Neural cell (in vitro differentiated cells): ENCODE results near the gene SFXN3. TPM values are rescaled to one million over a fixed set of nuclear protein-coding genes. Genes with fewer than 3 reads are reported as not detected.
"Not testable (repeated sequence)": the region's sequence is repeated elsewhere in the genome, so short reads cannot be mapped to it uniquely, and the experiment has no call there.

Source experiments
- H2AFZ ChIP-seq: fragments of 200-600, 300-800 bp; sonication (generic), shearing (Covaris generic); 2 replicates; pipeline ENCODE4 v1.6.0; 2014; ENCODE audit warnings: low read depth, mild to moderate bottlenecking, antibody characterized with exemption, low read length, moderate library complexity
- H3F3A ChIP-seq: fragments of 200-600 bp; shearing (Covaris generic); 2 replicates; pipeline ENCODE4 v1.6.1; 2016; ENCODE audit warnings: mild to moderate bottlenecking, moderate library complexity, mixed read lengths, antibody characterized with exemption, low read length; ENCODE audit not compliant: insufficient read depth, poor library complexity, severe bottlenecking
- H3K27ac ChIP-seq: fragments of 200-600, 300-800 bp; sonication (generic), shearing (Covaris generic); 2 replicates; pipeline ENCODE4 v1.5.1; 2014; ENCODE audit warnings: mild to moderate bottlenecking, low read length, moderate library complexity
- H3K27me3 ChIP-seq: fragments of 300-800, 200-600 bp; sonication (generic), shearing (Covaris generic); 2 replicates; pipeline ENCODE4 v1.6.0; 2014; ENCODE audit warnings: mild to moderate bottlenecking, low read depth, low read length, moderate library complexity; ENCODE audit not compliant: insufficient read depth
- H3K36me3 ChIP-seq: fragments of 300-800, 200-600 bp; sonication (generic), shearing (Covaris generic); 2 replicates; pipeline ENCODE4 v1.5.1; 2014; ENCODE audit warnings: mild to moderate bottlenecking, antibody characterized with exemption, low read length, moderate library complexity; ENCODE audit not compliant: insufficient read depth
- H3K4me2 ChIP-seq: fragments of 300-800, 200-600 bp; sonication (generic), shearing (Covaris generic); 2 replicates; pipeline ENCODE4 v1.6.0; 2014; ENCODE audit warnings: mild to moderate bottlenecking, low read length
- H3K4me3 ChIP-seq: fragments of 300-800, 200-600 bp; sonication (generic), shearing (Covaris generic); 2 replicates; pipeline ENCODE4 v1.5.1; 2014; ENCODE audit warnings: mild to moderate bottlenecking, low read length, moderate library complexity
- H3K79me2 ChIP-seq: fragments of 200-600 bp; shearing (Covaris generic); replicated peaks from 2 replicates; pipeline ENCODE4 v1.6.0; 2014; ENCODE audit warnings: mild to moderate bottlenecking, low read length, moderate library complexity; ENCODE audit not compliant: insufficient read depth
- H3K9ac ChIP-seq: fragments of 300-800, 200-600 bp; sonication (generic), shearing (Covaris generic); 2 replicates; pipeline ENCODE4 v1.6.1; 2016; ENCODE audit warnings: mild to moderate bottlenecking, low read length, mixed read lengths
- H3K9me2 ChIP-seq: fragments of 200-600 bp; shearing (Covaris generic); 2 replicates; pipeline ENCODE4 v1.6.1; 2016; ENCODE audit warnings: mild to moderate bottlenecking, low read length, mixed read lengths; ENCODE audit not compliant: insufficient read depth
- H3K9me3 ChIP-seq: fragments of 200-600, 300-800 bp; sonication (generic), shearing (Covaris generic); 2 replicates; pipeline ENCODE4 v1.6.1; 2016; ENCODE audit warnings: mild to moderate bottlenecking, mixed run types, low read length, moderate library complexity, mixed read lengths
- H4K20me1 ChIP-seq: fragments of 200-600 bp; shearing (Covaris generic); 2 replicates; pipeline ENCODE4 v1.6.1; 2016; ENCODE audit warnings: mild to moderate bottlenecking, mixed run types; ENCODE audit not compliant: insufficient read depth
- EP300 ChIP-seq: fragments of 450-650 bp; conservative IDR thresholded peaks from 2 replicates; pipeline ENCODE4 v1.6.1; 2014; ENCODE audit warnings: antibody characterized with exemption, mild to moderate bottlenecking, moderate library complexity; ENCODE audit not compliant: poor library complexity, severe bottlenecking
- EZH2 ChIP-seq: fragments of 200-600, 300-800 bp; shearing (Covaris generic), sonication (generic); IDR thresholded peaks from 2 replicates; pipeline ENCODE4 v1.6.1; 2014; ENCODE audit warnings: antibody characterized with exemption, low read length, borderline replicate concordance, mild to moderate bottlenecking; ENCODE audit not compliant: insufficient read depth, poor library complexity, severe bottlenecking
- MXI1 ChIP-seq: fragments of 450-650 bp; conservative IDR thresholded peaks from 2 replicates; pipeline ENCODE4 v1.6.1; 2014; ENCODE audit warnings: antibody characterized with exemption, mild to moderate bottlenecking; ENCODE audit not compliant: poor library complexity, severe bottlenecking
- POLR2AphosphoS5 ChIP-seq: IDR thresholded peaks from 2 replicates; pipeline ENCODE4 v1.6.1; 2012
- RAD21 ChIP-seq: fragments of 450-650 bp; conservative IDR thresholded peaks from 2 replicates; pipeline ENCODE4 v1.6.1; 2014; ENCODE audit warnings: antibody characterized with exemption, mild to moderate bottlenecking, moderate library complexity
- SMC3 ChIP-seq: fragments of 450-650 bp; conservative IDR thresholded peaks from 2 replicates; pipeline ENCODE4 v1.6.1; 2014; ENCODE audit warnings: antibody characterized with exemption, mild to moderate bottlenecking, moderate library complexity; ENCODE audit not compliant: poor library complexity
- TAF1 ChIP-seq: IDR thresholded peaks from 2 replicates; pipeline ENCODE4 v1.6.1; 2012; ENCODE audit warnings: low read depth
- polyA plus RNA-seq: library from polyadenylated mRNA; depleted of rRNA; stranded (reverse); fragments of >200 nt; gene quantifications from 2 replicates; pipeline ENCODE4 v1.2.3, GENCODE V29; 2014
- TF ChIP-seq, protein P1 (sequence below): fragments of 450-650 bp; IDR thresholded peaks from 2 replicates; pipeline ENCODE4 v1.5.1; 2014; ENCODE audit warnings: antibody characterized with exemption, mild to moderate bottlenecking, moderate library complexity; ENCODE audit not compliant: poor library complexity, severe bottlenecking
- TF ChIP-seq, protein P2 (sequence below): IDR thresholded peaks from 2 replicates; pipeline ENCODE4 v1.6.1; 2012; ENCODE audit warnings: borderline replicate concordance

Gene SFXN3
- polyA plus RNA-seq, 1 donor from 2014 or later, result 52.1 TPM

DNA sequence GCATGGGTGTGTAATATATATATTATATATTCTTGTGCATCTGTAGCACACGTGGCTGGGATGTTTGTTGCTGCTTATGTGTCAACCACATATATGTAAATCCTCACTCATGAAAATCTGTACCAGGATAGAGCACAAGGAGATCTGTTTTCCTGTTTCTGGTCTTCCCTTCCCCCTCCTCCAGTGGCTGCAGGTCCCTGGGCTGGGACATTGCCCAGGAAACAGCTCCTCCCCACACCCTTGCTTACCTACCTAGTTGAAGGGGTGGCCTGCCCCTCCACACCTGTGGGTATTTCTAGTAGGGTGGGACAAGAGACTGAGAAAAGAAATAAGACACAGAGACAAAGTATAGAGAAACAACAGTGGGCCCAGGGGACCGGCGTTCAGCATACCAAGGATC, 2.2 kb downstream of the SFXN3 start:
- TF ChIP-seq POLR2AphosphoS5 (no peak), EP300 (no peak), SMC3 (no peak), MXI1 (no peak), EZH2 (no peak), RAD21 (no peak), TAF1 (no peak)
- TF ChIP-seq, protein P1, sequence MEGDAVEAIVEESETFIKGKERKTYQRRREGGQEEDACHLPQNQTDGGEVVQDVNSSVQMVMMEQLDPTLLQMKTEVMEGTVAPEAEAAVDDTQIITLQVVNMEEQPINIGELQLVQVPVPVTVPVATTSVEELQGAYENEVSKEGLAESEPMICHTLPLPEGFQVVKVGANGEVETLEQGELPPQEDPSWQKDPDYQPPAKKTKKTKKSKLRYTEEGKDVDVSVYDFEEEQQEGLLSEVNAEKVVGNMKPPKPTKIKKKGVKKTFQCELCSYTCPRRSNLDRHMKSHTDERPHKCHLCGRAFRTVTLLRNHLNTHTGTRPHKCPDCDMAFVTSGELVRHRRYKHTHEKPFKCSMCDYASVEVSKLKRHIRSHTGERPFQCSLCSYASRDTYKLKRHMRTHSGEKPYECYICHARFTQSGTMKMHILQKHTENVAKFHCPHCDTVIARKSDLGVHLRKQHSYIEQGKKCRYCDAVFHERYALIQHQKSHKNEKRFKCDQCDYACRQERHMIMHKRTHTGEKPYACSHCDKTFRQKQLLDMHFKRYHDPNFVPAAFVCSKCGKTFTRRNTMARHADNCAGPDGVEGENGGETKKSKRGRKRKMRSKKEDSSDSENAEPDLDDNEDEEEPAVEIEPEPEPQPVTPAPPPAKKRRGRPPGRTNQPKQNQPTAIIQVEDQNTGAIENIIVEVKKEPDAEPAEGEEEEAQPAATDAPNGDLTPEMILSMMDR, result no peak
- TF ChIP-seq, protein P2, sequence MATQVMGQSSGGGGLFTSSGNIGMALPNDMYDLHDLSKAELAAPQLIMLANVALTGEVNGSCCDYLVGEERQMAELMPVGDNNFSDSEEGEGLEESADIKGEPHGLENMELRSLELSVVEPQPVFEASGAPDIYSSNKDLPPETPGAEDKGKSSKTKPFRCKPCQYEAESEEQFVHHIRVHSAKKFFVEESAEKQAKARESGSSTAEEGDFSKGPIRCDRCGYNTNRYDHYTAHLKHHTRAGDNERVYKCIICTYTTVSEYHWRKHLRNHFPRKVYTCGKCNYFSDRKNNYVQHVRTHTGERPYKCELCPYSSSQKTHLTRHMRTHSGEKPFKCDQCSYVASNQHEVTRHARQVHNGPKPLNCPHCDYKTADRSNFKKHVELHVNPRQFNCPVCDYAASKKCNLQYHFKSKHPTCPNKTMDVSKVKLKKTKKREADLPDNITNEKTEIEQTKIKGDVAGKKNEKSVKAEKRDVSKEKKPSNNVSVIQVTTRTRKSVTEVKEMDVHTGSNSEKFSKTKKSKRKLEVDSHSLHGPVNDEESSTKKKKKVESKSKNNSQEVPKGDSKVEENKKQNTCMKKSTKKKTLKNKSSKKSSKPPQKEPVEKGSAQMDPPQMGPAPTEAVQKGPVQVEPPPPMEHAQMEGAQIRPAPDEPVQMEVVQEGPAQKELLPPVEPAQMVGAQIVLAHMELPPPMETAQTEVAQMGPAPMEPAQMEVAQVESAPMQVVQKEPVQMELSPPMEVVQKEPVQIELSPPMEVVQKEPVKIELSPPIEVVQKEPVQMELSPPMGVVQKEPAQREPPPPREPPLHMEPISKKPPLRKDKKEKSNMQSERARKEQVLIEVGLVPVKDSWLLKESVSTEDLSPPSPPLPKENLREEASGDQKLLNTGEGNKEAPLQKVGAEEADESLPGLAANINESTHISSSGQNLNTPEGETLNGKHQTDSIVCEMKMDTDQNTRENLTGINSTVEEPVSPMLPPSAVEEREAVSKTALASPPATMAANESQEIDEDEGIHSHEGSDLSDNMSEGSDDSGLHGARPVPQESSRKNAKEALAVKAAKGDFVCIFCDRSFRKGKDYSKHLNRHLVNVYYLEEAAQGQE, result no peak
- peak overlapping the region; percentile 78 for H3K4me3 ChIP-seq
- H2AFZ ChIP-seq, result no peak overlapping the region
- no peaks in the 10 kb centered on the region for H3K79me2 ChIP-seq
- H3K27me3 ChIP-seq, result peaks cover 47% of the 10 kb centered on the region
- no peak overlapping the region for H3K9ac ChIP-seq
- no peaks in the 10 kb centered on the region for H4K20me1 ChIP-seq
- peak overlapping the region; percentile 85 for H3K4me2 ChIP-seq
- H3F3A ChIP-seq, result no peaks in the 10 kb centered on the region
- no peak overlapping the region for H3K27ac ChIP-seq
- H3K9me2 ChIP-seq, result no peaks in the 10 kb centered on the region
- no peaks in the 10 kb centered on the region for H3K36me3 ChIP-seq
- no peaks in the 10 kb centered on the region for H3K9me3 ChIP-seq

DNA sequence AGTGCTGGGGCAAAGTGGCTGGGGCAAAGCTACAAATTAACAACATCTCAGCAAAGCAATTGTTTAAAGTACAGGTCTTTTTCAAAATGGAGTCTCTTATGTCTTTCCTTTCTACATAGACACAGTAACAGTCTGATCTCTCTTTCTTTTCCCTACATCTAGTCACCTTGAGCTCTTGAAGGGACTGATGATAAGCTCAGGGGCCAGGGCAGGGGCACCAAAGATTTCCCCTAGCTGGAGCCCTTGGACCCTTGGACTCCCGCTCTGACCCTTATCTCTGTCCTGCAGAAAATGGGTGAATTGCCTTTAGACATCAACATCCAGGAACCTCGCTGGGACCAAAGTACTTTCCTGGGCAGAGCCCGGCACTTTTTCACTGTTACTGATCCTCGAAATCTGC, 3.4 kb downstream of the SFXN3 start:
- not testable (repeated sequence) for H3K9ac ChIP-seq, H3K36me3 ChIP-seq, H3K79me2 ChIP-seq, H3K4me3 ChIP-seq, H2AFZ ChIP-seq, H3F3A ChIP-seq, H4K20me1 ChIP-seq, H3K9me3 ChIP-seq, H3K4me2 ChIP-seq, H3K27ac ChIP-seq, H3K9me2 ChIP-seq
- H3K27me3 ChIP-seq, result peaks cover 45% of the 10 kb centered on the region

GRCh38 chr10:101035314-101035713, 4.3 kb downstream of the SFXN3 start:
- Histone ChIP-seq H3K36me3 (no peaks in the 10 kb centered on the region), H3K4me2 (no peak overlapping the region), H2AFZ (no peak overlapping the region), H3K4me3 (no peak overlapping the region), H3K9me2 (no peaks in the 10 kb centered on the region), H3K9me3 (no peaks in the 10 kb centered on the region), H3K27ac (no peak overlapping the region), H3K79me2 (no peaks in the 10 kb centered on the region), H3K27me3 (peaks cover 36% of the 10 kb centered on the region), H3F3A (no peaks in the 10 kb centered on the region), H3K9ac (no peak overlapping the region), H4K20me1 (no peaks in the 10 kb centered on the region)
- TF ChIP-seq TAF1 (no peak), SMC3 (no peak), RAD21 (no peak), POLR2AphosphoS5 (no peak), EZH2 (no peak)
- TF ChIP-seq, protein P2, result no peak
